NCI-H2227 treated with DMSO at 0.1 percent for 48 hours (cell line): ENCODE measurements around the gene YWHAH.
"Not testable (repeated sequence)": the region's sequence is repeated elsewhere in the genome, so short reads cannot be mapped to it uniquely, and the experiment has no call there.

Experiments used
- DNase-seq: peaks from one replicate; lab custom pipeline; 2025; lab: John Stamatoyannopoulos, UW

Gene YWHAH

GRCh38 chr22:31951194-31952093, 7.1 kb downstream of the YWHAH start:
- DNase-seq: no peak

DNA sequence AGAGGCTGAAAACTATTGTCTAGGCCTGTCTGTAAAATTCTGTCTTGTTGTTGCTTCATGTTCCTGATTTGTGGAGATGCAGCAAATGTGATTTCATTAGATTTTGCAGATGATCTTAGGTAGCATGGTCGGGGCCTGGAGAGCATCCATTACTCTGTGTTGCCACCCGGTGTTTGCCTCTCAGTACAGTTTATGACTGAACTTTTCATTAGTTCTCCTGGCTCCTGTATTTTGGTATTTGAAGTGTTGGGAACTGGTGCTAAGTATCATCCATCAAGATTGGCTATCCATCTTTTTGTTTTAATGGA, 7.7 kb downstream of the YWHAH start:
- DNase-seq: no peak

GRCh38 chr22:31952472-31952871, 8.1 kb downstream of the YWHAH start:
- DNase-seq: no peak

- no peak for DNase-seq
Measured at GRCh38 chr22:31953261-31953660, 8.9 kb downstream of the YWHAH start.

GRCh38 chr22:31954535-31955523, 10.5 kb downstream of the YWHAH start:
- DNase-seq: no peak

- no peak for DNase-seq
Measured at GRCh38 chr22:31956360-31956759, 12.0 kb downstream of the YWHAH start.

- DNase-seq: no peak
Measured at GRCh38 chr22:31957970-31958594, 13.7 kb downstream of the YWHAH start.

- no peak for DNase-seq
Measured at GRCh38 chr22:31958625-31959239, 14.4 kb downstream of the YWHAH start.

DNA sequence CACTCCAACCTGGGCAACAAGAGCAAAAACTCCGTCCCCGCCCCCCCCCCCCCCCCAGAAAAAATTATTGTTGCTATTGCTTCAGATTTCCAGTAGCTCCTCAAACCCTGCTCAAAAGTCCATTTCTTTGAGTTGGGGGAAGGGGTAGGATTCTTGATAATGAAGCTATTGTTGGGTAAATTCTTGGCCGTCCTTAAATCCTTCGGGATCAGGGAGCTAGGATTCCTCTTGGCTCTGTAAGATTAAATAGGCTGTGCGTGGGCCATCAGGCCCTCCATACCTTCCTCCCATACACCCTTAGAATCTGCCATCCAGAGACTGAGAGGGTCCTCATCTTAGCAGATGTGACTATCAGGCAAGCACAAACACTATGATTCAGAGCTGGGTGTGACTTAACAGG, 16.4 kb downstream of the YWHAH start:
- no peak for DNase-seq

GRCh38 chr22:31962387-31963125, 18.2 kb downstream of the YWHAH start:
- no peak for DNase-seq

DNA sequence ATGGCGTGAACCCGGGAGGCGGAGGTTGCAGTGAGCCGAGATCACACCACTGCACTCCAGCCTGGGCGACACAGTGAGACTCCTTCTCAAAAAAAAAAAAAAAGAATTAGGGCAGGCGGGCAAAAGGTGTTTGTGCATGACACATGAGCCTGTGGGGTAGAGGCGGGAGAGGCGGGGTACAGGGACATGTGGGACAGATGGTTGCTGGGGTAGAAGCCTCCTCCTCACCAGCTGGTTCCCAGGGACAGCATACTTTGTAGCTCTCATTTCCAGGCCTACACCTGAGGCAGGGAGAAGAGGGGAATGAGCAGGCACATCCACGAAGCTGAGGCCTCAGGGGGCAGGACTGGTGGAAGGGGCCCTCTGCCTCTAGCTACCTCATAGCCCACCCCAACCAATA, 23.7 kb downstream of the YWHAH start:
- DNase-seq: no peak

DNA sequence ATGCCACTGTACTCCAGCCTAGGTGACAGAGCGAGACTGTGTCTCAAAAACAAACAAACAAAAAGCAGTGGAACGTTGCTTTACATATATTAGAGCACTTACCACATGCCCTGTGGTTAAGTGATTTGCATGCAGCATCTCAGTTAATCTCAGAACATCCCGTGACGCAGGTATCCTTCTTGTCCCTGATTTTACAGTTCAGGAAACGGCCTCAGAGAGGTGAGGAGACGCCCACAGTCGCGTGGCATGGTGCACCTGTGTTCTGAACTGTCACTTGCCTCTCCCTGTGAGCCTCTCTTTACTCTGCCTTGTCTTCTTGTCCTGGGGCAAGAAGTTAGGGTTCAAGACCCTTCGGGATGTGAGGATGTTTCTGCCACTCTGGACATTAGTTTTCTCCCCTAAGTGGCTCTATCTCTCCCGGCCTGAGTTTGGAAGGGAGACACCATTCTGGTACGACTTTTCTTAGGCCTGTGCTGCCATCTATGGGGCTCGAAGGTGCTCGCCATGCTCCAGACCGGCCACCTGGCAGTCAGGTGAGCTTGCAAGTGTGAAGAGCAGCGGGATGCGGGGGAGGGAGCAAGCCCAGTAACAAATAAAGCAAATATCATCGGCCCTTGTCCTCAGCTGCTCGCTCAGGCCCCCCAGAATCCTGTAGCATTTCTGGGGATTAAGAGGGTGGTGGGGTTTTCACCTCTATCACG, 25.6 kb downstream of the YWHAH start:
- peak; percentile 52 for DNase-seq

- DNase-seq: peak; percentile 68
Measured at GRCh38 chr22:31970490-31971444, 26.4 kb downstream of the YWHAH start.

GRCh38 chr22:31972180-31972579, 27.8 kb downstream of the YWHAH start:
- DNase-seq: no peak

- DNase-seq: no peak
Measured at GRCh38 chr22:31973739-31974138, 29.4 kb downstream of the YWHAH start.

GRCh38 chr22:31977141-31977841, 33.0 kb downstream of the YWHAH start:
- peak; percentile 61 for DNase-seq

DNA sequence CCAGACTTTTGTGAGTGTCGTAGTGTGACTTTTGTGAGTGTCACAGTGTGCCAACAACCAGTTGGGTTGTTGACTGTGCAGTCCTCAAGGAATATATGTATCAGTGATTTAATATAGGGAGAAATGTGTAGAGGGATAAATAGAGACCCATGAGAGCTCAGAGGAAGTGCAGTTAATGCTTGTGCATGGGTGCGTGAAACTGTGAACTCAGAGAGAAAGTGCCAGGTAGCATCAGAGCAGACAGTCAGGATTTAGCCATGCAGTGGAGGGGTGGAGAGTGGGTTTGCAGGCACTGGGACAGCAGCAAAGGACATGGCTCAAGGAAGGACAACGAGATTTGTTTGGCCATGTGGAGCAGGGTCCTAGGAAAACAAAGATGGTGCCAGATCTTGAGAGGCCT, 33.6 kb downstream of the YWHAH start:
- DNase-seq: no peak

GRCh38 chr22:31980628-31981027, 36.3 kb downstream of the YWHAH start:
- DNase-seq: no peak

DNA sequence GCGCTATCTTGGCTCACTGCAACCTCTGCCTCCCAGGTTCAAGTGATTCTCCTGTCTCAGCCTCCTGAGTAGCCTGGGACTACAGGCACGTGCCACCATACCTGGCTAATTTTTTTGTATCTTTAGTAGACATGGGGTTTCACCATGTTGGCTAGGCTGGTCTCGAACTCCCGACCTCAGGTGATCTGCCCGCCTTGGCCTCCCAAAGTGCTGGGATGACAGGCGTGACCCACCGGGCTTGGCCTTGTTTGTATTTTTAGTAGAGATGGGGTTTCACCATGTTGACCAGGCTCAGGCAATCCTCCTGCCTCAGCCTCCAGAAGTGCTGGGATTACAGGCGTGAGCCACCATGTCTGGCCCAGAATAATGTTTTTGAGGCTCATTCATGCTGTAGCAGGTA, 37.6 kb downstream of the YWHAH start:
- DNase-seq: not testable (repeated sequence)
